BLaER1 treated with 17β-estradiol and CSF1 and Interleukin-3, amounts not matched to agents 10 nM and 100 nM (cell line): ENCODE results near the gene UXS1.

ENCODE experiments used
- H3K27ac ChIP-seq, 11 experiments: shearing (Covaris generic); formaldehyde crosslinking; 2 replicates each; pipeline ENCODE4 v1.8.1; 2022
- H3K27me3 ChIP-seq, 11 experiments: shearing (Covaris generic); formaldehyde crosslinking; 2 replicates each; pipeline ENCODE4 v1.8.1; 2022
- H3K36me3 ChIP-seq, 11 experiments: shearing (Covaris generic); formaldehyde crosslinking; 2 replicates each; pipeline ENCODE4 v1.8.1; 2022
- H3K4me1 ChIP-seq, 10 experiments: shearing (Covaris generic); formaldehyde crosslinking; 2 replicates each; pipeline ENCODE4 v1.8.1; 2022
- H3K4me2 ChIP-seq, 11 experiments: shearing (Covaris generic); formaldehyde crosslinking; 2 replicates each; pipeline ENCODE4 v1.8.1; 2022
- H3K4me3 ChIP-seq, 10 experiments: shearing (Covaris generic); formaldehyde crosslinking; 2 replicates each; pipeline ENCODE4 v1.8.1; 2022
- H3K9ac ChIP-seq, 11 experiments: shearing (Covaris generic); formaldehyde crosslinking; 2 replicates each; pipeline ENCODE4 v1.8.1; 2022
- H3K9me3 ChIP-seq, 11 experiments: shearing (Covaris generic); formaldehyde crosslinking; replicated peaks in 1 of 11; 2 replicates each; pipeline ENCODE4 v1.8.1; 2022
- H4K20me1 ChIP-seq, 11 experiments: shearing (Covaris generic); formaldehyde crosslinking; 2 replicates each; pipeline ENCODE4 v1.8.1; 2022
- Cebpa-rat ChIP-seq, 11 experiments: shearing (Covaris generic); IDR thresholded peaks; 2 replicates each; pipeline ENCODE4 v1.8.1; 2022

Gene UXS1

DNA sequence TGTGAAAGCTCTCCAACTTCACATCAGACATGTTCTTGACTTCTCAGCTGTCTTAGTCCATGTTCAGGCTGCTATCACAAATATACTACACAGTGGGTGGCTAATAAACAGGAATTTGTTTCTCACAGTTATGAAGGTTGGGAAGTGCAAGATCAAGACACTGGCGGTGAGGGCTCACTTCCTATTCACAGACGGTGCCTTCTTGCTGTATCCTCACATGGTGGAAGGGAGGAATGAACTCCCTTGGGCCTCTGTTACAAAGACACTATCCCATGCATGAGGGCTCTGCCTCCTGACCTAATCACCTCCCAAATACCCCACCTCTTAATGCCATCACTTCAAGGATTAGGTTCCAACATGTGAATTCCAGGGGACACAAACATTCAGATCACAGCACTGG lies 9.7 kb downstream of the UXS1 start:
- peak overlapping the region; percentile 60 to 86 (median 75) for H3K4me2 ChIP-seq

DNA sequence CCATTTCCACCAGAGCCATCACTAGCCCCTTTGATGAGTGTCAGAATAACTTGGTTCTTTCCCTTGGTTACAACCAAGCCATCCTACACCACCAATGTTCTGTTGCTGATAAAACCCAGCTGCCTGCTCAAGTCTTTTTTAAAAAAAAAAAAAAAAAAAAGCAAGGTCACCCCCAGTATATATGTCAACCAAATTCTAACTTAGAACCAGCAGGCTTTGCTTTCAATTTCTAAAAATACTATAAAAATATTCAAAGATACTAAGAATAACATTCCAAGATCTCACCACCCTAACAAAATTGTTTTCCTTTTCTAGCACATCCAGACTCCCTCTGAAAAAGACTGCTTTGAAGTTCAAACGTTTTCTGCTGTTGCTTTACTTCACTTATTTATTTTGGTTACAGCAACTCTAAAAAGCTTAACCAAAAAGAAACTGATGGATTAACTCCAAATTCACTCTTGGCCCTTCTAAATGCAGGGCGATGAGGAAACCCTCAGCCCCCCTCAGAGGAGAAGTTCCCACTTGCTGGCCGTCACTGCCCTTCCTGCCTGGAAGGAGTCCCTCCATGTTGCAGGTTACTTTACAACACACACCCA lies 10.9 kb downstream of the UXS1 start:
- no peak for TF ChIP-seq Cebpa-rat (IDR thresholded peaks at IDR 0.05)
- Histone ChIP-seq H3K4me2 (peak overlapping the region; percentile 60 to 86 (median 75)), H3K27me3 (no peaks in the 10 kb centered on the region), H3K27ac (peak overlapping the region in 8 of 11 experiments; percentile 5 to 46 (median 38); a peak in 11 of 22 replicates), H3K4me3 (peak overlapping the region in 1 of 10 experiments; percentile 15; a peak in 2 of 20 replicates), H3K9me3 (peaks cover 0 to 8% (median 0%) of the 10 kb centered on the region in 11 experiments; a peak in 5 of 22 replicates), H3K4me1 (peaks cover 58 to 88% (median 78%) of the 10 kb centered on the region in 10 experiments), H4K20me1 (peaks cover 0 to 94% (median 67%) of the 10 kb centered on the region in 11 experiments; a peak in 19 of 22 replicates), H3K9ac (peak overlapping the region in 6 of 11 experiments; percentile 8 to 52 (median 28); a peak in 7 of 22 replicates), H3K36me3 (peaks cover 0 to 50% (median 34%) of the 10 kb centered on the region in 11 experiments; a peak in 17 of 22 replicates)

More for the DNA sequence above, 9.7 kb downstream of the UXS1 start:
- Histone ChIP-seq H3K36me3 (peaks cover 0 to 60% (median 34%) of the 10 kb centered on the region in 11 experiments; a peak in 15 of 22 replicates), H3K27me3 (no peaks in the 10 kb centered on the region), H3K4me1 (peaks cover 65 to 92% (median 83%) of the 10 kb centered on the region in 10 experiments), H3K9me3 (peaks cover 0 to 11% (median 0%) of the 10 kb centered on the region in 11 experiments; a peak in 5 of 22 replicates), H4K20me1 (peaks cover 0 to 97% (median 69%) of the 10 kb centered on the region in 11 experiments; a peak in 19 of 22 replicates), H3K4me3 (no peak overlapping the region), H3K27ac (peak overlapping the region in 3 of 11 experiments; percentile 9 to 46 (median 9); a peak in 1 of 22 replicates), H3K9ac (peak overlapping the region in 1 of 11 experiments; percentile 7; a peak in 1 of 22 replicates)
- no peak for TF ChIP-seq Cebpa-rat (IDR thresholded peaks at IDR 0.05)

DNA sequence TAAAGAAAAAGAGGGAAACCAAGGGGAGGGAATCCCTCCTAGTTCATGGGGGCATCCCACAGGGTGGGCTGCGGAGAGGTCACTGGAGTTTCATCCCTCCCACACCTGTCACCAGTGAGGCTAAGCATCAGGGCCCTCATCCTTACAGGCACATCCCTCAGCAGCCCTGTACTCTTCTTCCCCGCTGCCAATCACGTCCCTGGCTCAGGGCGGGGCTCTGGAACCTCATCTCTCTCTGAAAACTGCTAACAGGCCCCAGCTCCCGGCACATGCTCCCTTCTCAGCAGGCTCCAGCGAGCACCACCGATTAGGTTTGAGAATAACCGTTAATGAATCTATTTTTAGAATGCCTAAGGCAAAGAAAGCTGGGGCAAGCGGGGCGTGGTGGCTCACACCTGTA lies 13.0 kb downstream of the UXS1 start:
- H3K9me3 ChIP-seq = no peaks in the 10 kb centered on the region
- peak overlapping the region; percentile 35 to 85 (median 68); a peak in 19 of 22 replicates for H3K4me2 ChIP-seq
- H3K4me1 ChIP-seq = peaks cover 47 to 96% (median 87%) of the 10 kb centered on the region in 10 experiments

DNA sequence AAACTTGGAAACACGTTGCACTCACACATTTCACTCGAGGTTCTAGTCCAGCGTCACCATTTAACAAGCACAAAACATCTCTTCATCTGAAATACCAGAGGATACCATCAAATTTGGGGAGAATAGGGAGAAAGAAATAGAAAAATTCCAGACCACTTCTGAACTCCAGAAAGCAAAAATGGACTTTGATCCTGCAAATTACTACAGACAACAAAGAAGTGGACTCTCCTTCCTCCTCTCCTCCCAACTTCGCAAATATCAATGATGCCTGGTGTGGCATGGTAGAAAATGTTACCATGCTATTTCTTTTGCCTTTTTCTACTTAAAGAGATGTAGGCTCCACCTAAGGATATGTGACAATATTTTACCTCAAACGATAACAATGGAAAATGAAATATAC lies 13.5 kb downstream of the UXS1 start:
- H3K36me3 ChIP-seq = peaks cover 0 to 39% (median 23%) of the 10 kb centered on the region in 11 experiments; a peak in 19 of 22 replicates
- peaks cover 50 to 96% (median 87%) of the 10 kb centered on the region in 10 experiments for H3K4me1 ChIP-seq
- TF ChIP-seq Cebpa-rat (IDR thresholded peaks at IDR 0.05) = no peak
- H3K4me3 ChIP-seq = no peak overlapping the region
- H3K27me3 ChIP-seq = no peaks in the 10 kb centered on the region
- peak overlapping the region in 8 of 11 experiments; percentile 35 to 83 (median 71); a peak in 9 of 22 replicates for H3K4me2 ChIP-seq
- no peak overlapping the region for H3K9ac ChIP-seq
- H4K20me1 ChIP-seq = peaks cover 0 to 97% (median 85%) of the 10 kb centered on the region in 11 experiments; a peak in 20 of 22 replicates
- H3K9me3 ChIP-seq = no peaks in the 10 kb centered on the region
- no peak overlapping the region for H3K27ac ChIP-seq

More for the DNA sequence above, 13.0 kb downstream of the UXS1 start:
- H4K20me1 ChIP-seq = peaks cover 0 to 97% (median 84%) of the 10 kb centered on the region in 11 experiments; a peak in 20 of 22 replicates
- peak overlapping the region in 4 of 11 experiments; percentile 11 to 29 (median 23); a peak in 5 of 22 replicates for H3K27ac ChIP-seq
- H3K4me3 ChIP-seq = no peak overlapping the region
- H3K36me3 ChIP-seq = peaks cover 0 to 44% (median 27%) of the 10 kb centered on the region in 11 experiments; a peak in 19 of 22 replicates
- H3K9ac ChIP-seq = peak overlapping the region in 1 of 11 experiments; percentile 39; a peak in 1 of 22 replicates
- no peak for TF ChIP-seq Cebpa-rat (IDR thresholded peaks at IDR 0.05)
- no peaks in the 10 kb centered on the region for H3K27me3 ChIP-seq

DNA sequence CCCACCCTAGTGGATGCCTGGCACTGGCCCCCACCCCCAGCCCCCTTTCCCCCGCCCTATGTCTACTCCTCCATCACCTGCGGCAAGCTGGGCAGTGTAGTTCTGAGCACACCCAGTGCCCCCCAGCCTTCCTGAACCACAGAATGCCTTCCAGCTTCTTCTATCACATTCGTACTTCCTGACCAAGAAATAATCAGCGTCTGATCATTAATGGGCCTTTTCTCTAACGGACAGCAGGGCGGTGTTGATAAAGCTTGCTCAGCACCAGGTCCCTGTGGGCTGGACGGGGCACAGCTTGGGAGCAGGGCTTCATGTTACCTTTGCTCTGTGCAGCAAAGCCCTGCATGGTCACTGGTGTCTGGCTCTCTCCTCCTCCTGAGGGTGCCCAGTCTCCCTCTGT lies 15.4 kb downstream of the UXS1 start:
- H3K4me3 ChIP-seq = no peak overlapping the region
- no peak overlapping the region for H3K9ac ChIP-seq
- peaks cover 0 to 29% (median 21%) of the 10 kb centered on the region in 11 experiments; a peak in 19 of 22 replicates for H3K36me3 ChIP-seq
- H3K4me2 ChIP-seq = peak overlapping the region in 3 of 11 experiments; percentile 10 to 26 (median 22); a peak in 1 of 22 replicates
- H3K27me3 ChIP-seq = no peaks in the 10 kb centered on the region
- no peak for TF ChIP-seq Cebpa-rat (IDR thresholded peaks at IDR 0.05)
- peaks cover 53 to 96% (median 87%) of the 10 kb centered on the region in 10 experiments for H3K4me1 ChIP-seq
- peaks cover 0 to 97% (median 85%) of the 10 kb centered on the region in 11 experiments; a peak in 21 of 22 replicates for H4K20me1 ChIP-seq
- H3K27ac ChIP-seq = no peak overlapping the region
- no peaks in the 10 kb centered on the region for H3K9me3 ChIP-seq

DNA sequence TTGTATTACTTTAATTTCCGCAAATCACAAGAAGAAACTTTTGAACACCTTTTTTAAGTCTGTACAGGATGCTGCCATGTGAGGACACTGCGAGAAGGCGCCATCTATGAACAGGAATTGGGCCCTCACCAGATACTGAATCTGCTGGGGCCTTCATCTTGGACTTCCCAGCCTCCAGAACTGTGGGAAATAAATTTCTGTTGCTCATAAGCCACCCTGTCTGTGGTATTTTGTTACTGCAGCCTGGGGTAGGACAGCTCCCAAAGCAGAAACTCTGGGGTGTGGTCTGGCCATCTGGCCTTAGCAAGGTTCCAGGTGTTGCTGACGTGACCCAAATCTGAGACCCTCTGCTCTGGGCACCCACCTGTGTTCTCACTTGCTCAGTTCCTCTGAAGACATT lies 16.5 kb downstream of the UXS1 start:
- Histone ChIP-seq H3K36me3 (peaks cover 0 to 33% (median 21%) of the 10 kb centered on the region in 11 experiments; a peak in 19 of 22 replicates), H3K4me3 (no peak overlapping the region), H3K9me3 (no peaks in the 10 kb centered on the region), H4K20me1 (peaks cover 0 to 97% (median 87%) of the 10 kb centered on the region in 11 experiments; a peak in 21 of 22 replicates), H3K27ac (no peak overlapping the region), H3K4me2 (peak overlapping the region in 8 of 11 experiments; percentile 3 to 90 (median 84); a peak in 15 of 22 replicates), H3K9ac (no peak overlapping the region), H3K4me1 (peaks cover 43 to 96% (median 86%) of the 10 kb centered on the region in 10 experiments), H3K27me3 (no peaks in the 10 kb centered on the region)
- no peak for TF ChIP-seq Cebpa-rat (IDR thresholded peaks at IDR 0.05)

DNA sequence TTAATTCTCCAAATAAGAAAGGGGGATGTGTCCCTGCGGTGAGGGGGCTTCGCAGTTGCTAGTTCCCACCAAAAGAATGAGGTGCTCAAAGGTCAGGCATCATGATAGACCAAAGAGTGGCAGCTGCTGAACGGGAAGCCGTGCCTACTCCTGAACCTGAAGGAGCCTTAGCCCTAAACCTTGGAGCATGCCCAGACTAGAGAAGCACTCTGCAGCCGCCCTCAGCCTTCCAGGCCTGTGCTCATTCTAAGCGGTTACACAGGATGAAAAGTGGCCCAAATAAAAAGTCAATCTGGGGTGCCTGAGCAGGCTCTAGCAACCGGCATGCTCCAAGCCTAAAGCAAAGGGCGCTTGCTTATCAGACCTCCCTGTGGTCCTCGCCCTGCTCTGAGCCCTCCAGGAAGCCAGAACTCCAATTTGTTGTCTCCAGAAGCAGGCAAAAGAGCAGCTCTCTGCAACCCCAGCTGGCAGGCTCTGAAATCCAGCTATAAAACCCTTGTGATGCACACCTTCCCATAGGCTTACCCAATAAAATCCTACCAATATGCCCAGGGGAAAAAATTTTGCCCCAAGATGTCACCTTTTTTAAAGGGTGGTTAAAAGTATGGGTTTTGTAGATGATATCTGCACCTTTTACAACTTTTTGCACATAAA lies 17.5 kb downstream of the UXS1 start:
- H3K4me3 ChIP-seq = no peak overlapping the region
- 0 out of 22 replicates have a peak overlapping the region, but pooled peaks of 2 of the 11 experiments have one; percentile 21 to 68 for H3K9ac ChIP-seq
- peaks cover 4 to 97% (median 93%) of the 10 kb centered on the region in 11 experiments; a peak in 21 of 22 replicates for H4K20me1 ChIP-seq
- H3K9me3 ChIP-seq = no peaks in the 10 kb centered on the region
- H3K27ac ChIP-seq = 0 out of 22 replicates have a peak overlapping the region, but pooled peaks of 2 of the 11 experiments have one; percentile 18 to 20
- peaks cover 0 to 39% (median 25%) of the 10 kb centered on the region in 11 experiments; a peak in 19 of 22 replicates for H3K36me3 ChIP-seq
- peak overlapping the region in 9 of 11 experiments; percentile 13 to 90 (median 82); a peak in 17 of 22 replicates for H3K4me2 ChIP-seq
- no peaks in the 10 kb centered on the region for H3K27me3 ChIP-seq
- H3K4me1 ChIP-seq = peaks cover 35 to 96% (median 86%) of the 10 kb centered on the region in 10 experiments
- no peak for TF ChIP-seq Cebpa-rat (IDR thresholded peaks at IDR 0.05)

DNA sequence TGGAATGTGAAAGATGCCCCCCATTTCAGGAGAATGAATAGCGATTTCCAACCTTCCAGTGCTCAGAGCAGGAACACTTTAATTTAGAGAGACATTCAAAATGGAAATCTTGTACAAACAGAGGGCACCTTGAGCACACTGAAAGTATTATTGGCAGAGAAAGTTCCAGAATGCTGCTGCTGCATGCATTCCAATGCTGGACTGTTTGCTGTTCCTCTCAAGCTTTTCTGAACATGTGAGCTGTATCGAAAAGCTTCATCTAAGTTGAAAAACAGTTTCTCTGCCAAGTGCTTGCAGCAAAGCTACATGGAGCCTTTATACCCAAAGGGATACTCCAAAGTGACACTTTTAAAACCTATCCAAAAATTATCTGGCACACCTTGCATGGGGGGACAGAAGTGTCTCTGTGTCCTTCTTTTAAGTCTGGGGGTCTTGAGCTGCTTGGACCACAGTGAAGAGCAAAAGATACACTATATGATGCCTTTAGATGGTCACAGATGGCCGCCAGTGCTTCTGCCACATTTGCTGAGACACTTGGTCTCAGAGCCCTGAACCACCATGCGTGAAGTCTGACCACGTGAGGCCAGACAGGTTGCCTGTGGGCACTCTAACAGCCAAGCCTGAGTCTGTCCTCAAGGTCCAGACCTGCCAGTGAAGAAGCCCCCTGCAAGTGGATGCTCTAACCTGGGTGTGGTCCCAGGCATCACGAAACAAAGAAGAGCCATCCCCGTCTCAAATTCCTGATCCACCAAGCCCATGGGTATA lies 18.8 kb downstream of the UXS1 start:
- Histone ChIP-seq H3K9ac (peak overlapping the region in 4 of 11 experiments; percentile 1 to 68 (median 24); a peak in 3 of 22 replicates), H3K4me2 (peak overlapping the region; percentile 3 to 90 (median 81); a peak in 21 of 22 replicates), H3K27ac (peak overlapping the region in 2 of 11 experiments; percentile 9 to 41; a peak in 4 of 22 replicates), H3K4me1 (peaks cover 28 to 93% (median 79%) of the 10 kb centered on the region in 10 experiments), H3K9me3 (no peaks in the 10 kb centered on the region), H3K36me3 (peaks cover 0 to 35% (median 25%) of the 10 kb centered on the region in 11 experiments; a peak in 19 of 22 replicates), H3K27me3 (no peaks in the 10 kb centered on the region), H3K4me3 (no peak overlapping the region), H4K20me1 (peaks cover 4 to 97% (median 88%) of the 10 kb centered on the region in 11 experiments; a peak in 21 of 22 replicates)
- TF ChIP-seq Cebpa-rat (IDR thresholded peaks at IDR 0.05) = no peak
